ENCODE data around the gene ANTKMT.

The ANTKMT gene

GRCh38 chr16:720990-721764 is at the start of gene ANTKMT:
ANTKMT (plus strand) TSS chr16:721146; CDS start chr16:721275, 129 bp downstream.
- DNase-seq = peak; percentile 84 to 89

- no peak for DNase-seq
Measured at GRCh38 chr16:671353-672131, 49.4 kb upstream of the ANTKMT start.

GRCh38 chr16:672371-672770 is 48.6 kb upstream of the ANTKMT start:
- no peak for DNase-seq

GRCh38 chr16:672851-673250 is 48.1 kb upstream of the ANTKMT start:
- DNase-seq = no peak

- DNase-seq = no peak
Measured at GRCh38 chr16:673399-673991, 47.5 kb upstream of the ANTKMT start.

GRCh38 chr16:674214-674881 is 46.6 kb upstream of the ANTKMT start:
- no peak for DNase-seq

GRCh38 chr16:674968-675883 is 45.7 kb upstream of the ANTKMT start, which contains the start of gene RHBDL1:
RHBDL1 (plus strand) TSS chr16:675671; CDS start chr16:675791, 120 bp downstream.
- no peak for DNase-seq

- DNase-seq = no peak
Measured at GRCh38 chr16:675884-676564, 44.9 kb upstream of the ANTKMT start.

- DNase-seq = no peak
Measured at GRCh38 chr16:676565-676902, 44.4 kb upstream of the ANTKMT start.

GRCh38 chr16:676913-677312 is 44.0 kb upstream of the ANTKMT start:
- no peak for DNase-seq

- DNase-seq = no peak
Measured at GRCh38 chr16:677316-678190, 43.4 kb upstream of the ANTKMT start.

GRCh38 chr16:678209-678857 is 42.6 kb upstream of the ANTKMT start:
- no peak for DNase-seq

- peak in 1 of 2 experiments; percentile 77 for DNase-seq
Measured at GRCh38 chr16:678858-679813, 41.8 kb upstream of the ANTKMT start.

GRCh38 chr16:679814-680624 is 40.9 kb upstream of the ANTKMT start, which contains the start of gene STUB1:
STUB1 (plus strand) TSS chr16:680410; CDS start chr16:680526, 116 bp downstream.
- peak; percentile 89 to 93 for DNase-seq

GRCh38 chr16:680625-680945 is 40.4 kb upstream of the ANTKMT start:
- no peak for DNase-seq

- DNase-seq = peak in 1 of 2 experiments; percentile 51
Measured at GRCh38 chr16:680967-681745, 39.8 kb upstream of the ANTKMT start.
